Measurements from ENCODE around the gene PSMC1.

PSMC1 gene

GRCh38 chr14:90276646-90277367 is 20.5 kb downstream of the PSMC1 start:
- TF ChIP-seq CTCF (IDR thresholded peaks at IDR 0.05), result no peak
- no peak overlapping the region for H3K27ac ChIP-seq
- H3K9me3 ChIP-seq, result no peaks in the 10 kb centered on the region
- H3K4me3 ChIP-seq (ENCODE audit: low read depth in 1 of 2, low read length in 1 of 2), result no peak overlapping the region
- H3K4me1 ChIP-seq (ENCODE audit: control insufficient read depth in 1 of 2, insufficient read depth in 1 of 2, low read depth in 1 of 2, low read length in 1 of 2), result peaks cover 11 to 12% of the 10 kb centered on the region in 2 experiments
- peaks cover 68% of the 10 kb centered on the region for H3K36me3 ChIP-seq
- H3K27me3 ChIP-seq, result no peaks in the 10 kb centered on the region

DNA sequence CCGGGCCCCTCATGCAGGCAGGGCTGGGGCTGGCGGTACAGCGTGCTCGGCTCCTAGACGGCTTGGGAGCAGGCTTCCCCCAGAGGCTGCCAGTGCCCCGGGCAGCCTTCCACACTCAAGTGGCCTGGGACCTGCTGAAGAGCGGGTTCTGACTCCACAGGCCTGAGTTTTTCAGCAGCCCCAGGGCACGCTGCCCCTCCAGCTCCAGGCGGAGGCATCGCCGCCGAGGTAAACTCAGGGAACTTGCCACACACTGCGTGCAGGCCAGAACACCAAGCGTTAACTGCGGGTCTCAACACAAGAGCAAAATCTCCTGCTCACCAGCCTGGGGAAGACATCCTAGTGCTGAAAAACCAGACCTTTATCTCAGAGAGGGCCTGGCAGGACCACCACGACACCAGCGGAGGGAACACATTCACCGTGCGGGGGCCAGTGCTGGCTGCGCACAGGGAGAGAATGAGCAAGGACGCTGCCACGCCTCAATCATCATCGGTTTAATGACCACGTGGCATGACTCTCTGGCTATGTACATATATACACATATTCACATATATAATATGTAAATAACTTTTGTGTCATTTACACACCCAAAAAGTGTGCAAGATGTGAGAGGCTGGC is 21.3 kb downstream of the PSMC1 start:
- no peak overlapping the region for H3K4me3 ChIP-seq (ENCODE audit: low read depth in 1 of 2, low read length in 1 of 2)
- peaks cover 5% of the 10 kb centered on the region in 2 experiments for H3K4me1 ChIP-seq (ENCODE audit: control insufficient read depth in 1 of 2, insufficient read depth in 1 of 2, low read depth in 1 of 2, low read length in 1 of 2)
- H3K9me3 ChIP-seq, result no peaks in the 10 kb centered on the region
- no peak for TF ChIP-seq CTCF (IDR thresholded peaks at IDR 0.05)
- no peaks in the 10 kb centered on the region for H3K27me3 ChIP-seq
- H3K36me3 ChIP-seq, result peaks cover 69% of the 10 kb centered on the region
- no peak overlapping the region for H3K27ac ChIP-seq

DNA sequence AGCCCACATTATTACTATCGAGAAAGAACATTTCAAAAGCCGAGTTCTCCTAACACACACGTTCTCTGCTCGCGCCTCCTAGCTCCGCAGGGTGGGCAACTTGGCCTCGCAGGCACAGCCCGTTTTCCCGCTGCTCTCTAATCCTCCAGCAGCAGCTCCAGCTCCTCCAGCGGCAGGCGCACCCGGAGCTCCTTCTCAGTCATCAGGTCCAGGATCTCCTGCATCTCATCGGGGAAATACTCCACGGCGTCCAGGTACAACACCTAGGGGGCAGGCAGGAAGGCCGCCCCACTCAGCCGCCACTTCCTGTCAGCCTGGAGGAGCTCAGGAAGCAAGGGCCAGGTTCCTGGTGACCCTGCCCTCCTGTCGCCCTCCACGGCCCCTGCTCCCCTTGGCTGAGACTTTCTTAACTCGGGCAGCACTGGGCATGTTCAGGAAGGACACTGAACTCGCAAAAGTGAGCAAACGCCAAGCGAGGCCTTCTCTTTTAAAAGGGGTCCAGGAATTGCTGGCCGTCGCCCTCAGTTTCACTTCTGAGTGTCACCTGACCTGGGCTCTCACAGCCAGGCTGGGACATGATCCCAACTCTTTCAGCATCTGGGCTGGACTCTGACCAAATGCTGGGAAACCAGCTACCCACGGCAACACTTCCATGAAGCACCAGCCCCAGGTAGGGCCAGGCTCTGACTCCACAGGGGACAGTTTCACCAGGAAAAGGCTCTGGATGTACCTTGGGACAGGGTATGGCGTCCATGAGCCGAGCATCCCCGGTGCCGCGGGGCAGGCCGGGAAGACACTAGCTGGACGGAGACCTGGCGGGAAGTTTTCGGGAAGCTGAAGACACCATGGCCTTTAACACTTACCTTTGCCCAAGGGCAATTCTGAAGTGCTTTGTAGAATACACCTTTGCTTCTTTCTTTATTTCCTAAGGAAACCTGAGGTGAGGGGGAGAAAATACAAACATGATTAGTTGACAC is 22.1 kb downstream of the PSMC1 start:
- Histone ChIP-seq H3K4me1 (ENCODE audit: control insufficient read depth in 1 of 2, insufficient read depth in 1 of 2, low read depth in 1 of 2, low read length in 1 of 2) (no peaks in the 10 kb centered on the region), H3K9me3 (no peaks in the 10 kb centered on the region), H3K36me3 (peaks cover 76% of the 10 kb centered on the region), H3K4me3 (ENCODE audit: low read depth in 1 of 2, low read length in 1 of 2) (no peak overlapping the region), H3K27ac (no peak overlapping the region), H3K27me3 (no peaks in the 10 kb centered on the region)
- no peak for TF ChIP-seq CTCF (IDR thresholded peaks at IDR 0.05)

DNA sequence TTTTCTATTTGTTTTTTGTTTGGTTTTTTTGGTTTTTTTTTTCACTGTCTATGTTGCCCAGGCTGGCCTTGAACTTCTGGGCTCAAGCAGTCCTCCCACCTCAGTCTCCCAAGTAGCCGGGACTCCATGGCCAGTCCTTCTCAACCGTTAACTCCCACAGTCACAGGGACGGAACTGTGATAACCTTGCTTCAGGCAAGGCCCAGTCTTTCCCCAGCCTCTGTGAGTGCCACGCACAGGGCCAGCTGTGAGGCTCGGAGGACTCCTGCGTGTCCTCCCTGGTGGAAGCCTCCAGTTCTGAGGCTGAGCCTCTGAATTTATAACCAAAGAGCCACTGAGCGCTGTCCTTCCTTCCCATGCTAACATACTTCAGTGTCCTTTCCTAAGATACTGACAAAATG is 23.7 kb downstream of the PSMC1 start:
- Histone ChIP-seq H3K4me1 (ENCODE audit: control insufficient read depth in 1 of 2, insufficient read depth in 1 of 2, low read depth in 1 of 2, low read length in 1 of 2) (no peaks in the 10 kb centered on the region), H3K36me3 (peaks cover 80% of the 10 kb centered on the region), H3K9me3 (no peaks in the 10 kb centered on the region), H3K27me3 (no peaks in the 10 kb centered on the region), H3K27ac (no peak overlapping the region), H3K4me3 (ENCODE audit: low read depth in 1 of 2, low read length in 1 of 2) (no peak overlapping the region)
- TF ChIP-seq CTCF (IDR thresholded peaks at IDR 0.05), result no peak

DNA sequence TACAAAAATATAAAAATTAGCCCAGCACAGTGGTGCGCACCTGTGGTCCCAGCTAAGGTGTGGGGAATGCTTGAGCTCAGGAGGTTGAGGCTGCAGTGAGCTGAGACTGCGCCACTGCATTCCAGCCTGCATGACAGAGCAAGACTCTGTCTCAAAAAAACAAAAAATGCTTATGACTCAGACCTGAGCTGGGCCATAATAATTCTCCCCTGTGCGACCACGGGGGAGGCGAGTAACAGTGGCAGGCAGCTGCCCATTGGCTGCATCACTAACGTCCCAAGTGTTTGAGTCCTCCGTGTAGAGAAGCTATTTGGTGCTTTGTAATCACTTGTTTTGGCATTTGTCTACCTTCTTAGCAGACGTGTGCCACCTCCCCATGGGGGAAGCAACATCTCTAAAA is 24.9 kb downstream of the PSMC1 start:
- Histone ChIP-seq H3K4me3 (ENCODE audit: low read depth in 1 of 2, low read length in 1 of 2) (no peak overlapping the region), H3K27ac (no peak overlapping the region), H3K36me3 (peaks cover 83% of the 10 kb centered on the region), H3K9me3 (no peaks in the 10 kb centered on the region), H3K27me3 (no peaks in the 10 kb centered on the region), H3K4me1 (ENCODE audit: control insufficient read depth in 1 of 2, insufficient read depth in 1 of 2, low read depth in 1 of 2, low read length in 1 of 2) (no peaks in the 10 kb centered on the region)
- no peak for TF ChIP-seq CTCF (IDR thresholded peaks at IDR 0.05)
